Measurements from ENCODE around the gene SS18. TPM values are rescaled to one million over a fixed set of nuclear protein-coding genes. Genes with fewer than 3 reads are reported as not detected.

SS18 gene
- total and polyA plus RNA-seq, 2 of the 13 experiments (the other 11 are each of a cell fraction or from before 2014, with no cell fraction given), result 49.2 to 82.7 TPM

DNA sequence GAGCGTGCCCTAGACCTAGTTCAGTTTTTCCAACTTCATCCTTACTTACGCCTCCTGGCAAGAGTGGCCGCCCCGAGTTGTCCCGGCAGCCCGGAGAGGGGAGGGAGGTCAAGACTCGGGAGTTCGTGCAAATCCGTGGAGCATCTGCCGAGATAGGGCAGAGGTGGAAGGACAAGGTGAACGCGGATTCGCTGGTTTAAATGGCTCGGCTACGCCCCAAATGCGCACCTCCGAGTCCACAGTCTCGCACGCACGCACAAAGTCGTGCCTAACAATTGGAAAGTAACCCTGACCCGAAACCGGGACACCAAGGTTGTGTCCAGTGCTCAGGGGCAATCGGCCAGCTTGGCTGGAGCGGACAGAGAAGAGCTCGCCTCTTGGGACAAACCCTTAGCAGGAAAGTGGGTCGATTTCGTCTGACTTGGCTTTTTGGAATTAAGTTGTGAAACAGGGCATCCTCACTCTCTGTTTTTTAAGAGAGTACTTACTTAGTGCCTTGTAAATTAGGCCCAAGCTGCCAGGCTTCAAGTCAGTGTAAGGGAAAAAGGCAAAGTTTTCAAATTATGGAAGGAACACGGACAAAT is 726 bp upstream of the SS18 start (continued):
- no peak for TF ChIP-seq ZNF407 (CRISPR knock-in tag; IDR thresholded peaks at IDR 0.05; ENCODE audit: not compliant biosample characterization)
- TF ChIP-seq DR1 (CRISPR knock-in tag; IDR thresholded peaks at IDR 0.05), result no peak
- no peak for TF ChIP-seq ZBTB38 (CRISPR knock-in tag; IDR thresholded peaks at IDR 0.05)
- no peak for TF ChIP-seq FOXA1 (IDR thresholded peaks at IDR 0.05)
- TF ChIP-seq FOXA1 (CRISPR knock-in tag; IDR thresholded peaks at IDR 0.05), result no peak
- TF ChIP-seq ISL2 (CRISPR knock-in tag; IDR thresholded peaks at IDR 0.05), result no peak; the same call in 1 of the 2 replicates
- no peak for TF ChIP-seq TOE1 (CRISPR knock-in tag; IDR thresholded peaks at IDR 0.05)
- TF ChIP-seq RFX1 (IDR thresholded peaks at IDR 0.05), result no peak
- TF ChIP-seq ZNF850 (CRISPR knock-in tag; conservative IDR thresholded peaks at IDR 0.05), result no peak
- no peak for TF ChIP-seq ZNF652 (CRISPR knock-in tag; IDR thresholded peaks at IDR 0.05; ENCODE audit: borderline replicate concordance, low read depth)
- no peak for TF ChIP-seq MAF1 (CRISPR knock-in tag; IDR thresholded peaks at IDR 0.05; ENCODE audit: borderline replicate concordance)
- TF ChIP-seq ZNF17 (CRISPR knock-in tag; IDR thresholded peaks at IDR 0.05), result no peak
- no peak for TF ChIP-seq CAMTA2 (CRISPR knock-in tag; IDR thresholded peaks at IDR 0.05; ENCODE audit: borderline replicate concordance)
- TF ChIP-seq ZNF383 (CRISPR knock-in tag; IDR thresholded peaks at IDR 0.05; ENCODE audit: borderline replicate concordance), result no peak
- no peak for TF ChIP-seq HMG20B (CRISPR knock-in tag; conservative IDR thresholded peaks at IDR 0.05)
- peak; percentile 82; the same call in 1 of the 2 replicates for TF ChIP-seq KLF15 (CRISPR knock-in tag; IDR thresholded peaks at IDR 0.05; ENCODE audit: borderline replicate concordance)
- TF ChIP-seq, protein P1, sequence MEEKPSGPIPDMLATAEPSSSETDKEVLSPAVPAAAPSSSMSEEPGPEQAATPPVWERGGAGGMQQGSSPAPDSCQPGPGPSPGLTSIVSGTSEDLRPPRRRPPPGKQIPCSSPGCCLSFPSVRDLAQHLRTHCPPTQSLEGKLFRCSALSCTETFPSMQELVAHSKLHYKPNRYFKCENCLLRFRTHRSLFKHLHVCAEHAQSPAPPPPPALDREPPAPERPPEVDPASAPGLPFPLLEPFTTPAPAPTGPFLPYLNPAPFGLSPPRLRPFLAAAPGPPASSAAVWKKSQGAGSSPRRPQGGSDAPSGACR (CRISPR knock-in tag; IDR thresholded peaks at IDR 0.05), result no peak
- TF ChIP-seq SP140L (CRISPR knock-in tag; IDR thresholded peaks at IDR 0.05; ENCODE audit: borderline replicate concordance), result no peak
- no peak for TF ChIP-seq REL (CRISPR knock-in tag; conservative IDR thresholded peaks at IDR 0.05)
- TF ChIP-seq GTF2F1 (IDR thresholded peaks at IDR 0.05; ENCODE audit: low read length), result no peak
- TF ChIP-seq ATF7-NPFF (CRISPR knock-in tag; IDR thresholded peaks at IDR 0.05; ENCODE audit: low read depth), result no peak
- no peak for TF ChIP-seq ZNF780A (CRISPR knock-in tag; IDR thresholded peaks at IDR 0.05)
- TF ChIP-seq SOX13 (IDR thresholded peaks at IDR 0.05), result no peak
- TF ChIP-seq SOX13 (CRISPR knock-in tag; conservative IDR thresholded peaks at IDR 0.05 in 1 of 2, IDR thresholded peaks at IDR 0.05 in 1 of 2), result no peak
- peak; percentile 53 for TF ChIP-seq NFYC (CRISPR knock-in tag; IDR thresholded peaks at IDR 0.05)

Measured in HepG2 (cell line).